H1 (cell line): Measurements from ENCODE around the gene OR2AP1. TPM values are rescaled to one million over a fixed set of nuclear protein-coding genes. Genes with fewer than 3 reads are reported as not detected.

Experiments used
- CTCF ChIA-PET: fragments of 300-600 bp; sonication (Branson Sonifier 250); formaldehyde crosslinking; loops from one replicate; lab custom pipeline; 2021; ENCODE audit not compliant: partially characterized antibody; lab: Charles Lee
- POLR2A ChIA-PET: fragments of 300-600 bp; sonication (Branson Sonifier 250); formaldehyde crosslinking; loops from one replicate; lab custom pipeline; 2021; ENCODE audit warnings: inconsistent platforms; ENCODE audit not compliant: partially characterized antibody; lab: Charles Lee
- DNase-seq, 2 experiments: peaks; one replicate each; pipeline versions ENCODE4 v3.0.0 to v3.0.0-alpha.2; 2010 to 2022; ENCODE audit warnings: low spot score in 2 of 2, low read depth in 1 of 2, mixed read lengths in 1 of 2
- FAIRE-seq: peaks from 2 replicates; lab custom pipeline; 2011; peaks lifted over from hg19 to GRCh38; lab: Jason Lieb, UNC
- H2AFZ ChIP-seq: 2 replicates; pipeline ENCODE4 v1.8.1; 2012; ENCODE audit warnings: low read length, inconsistent platforms
- H2AK5ac ChIP-seq: 2 replicates; pipeline ENCODE4 v1.6.1; 2013; ENCODE audit warnings: low read depth, low read length
- H2BK120ac ChIP-seq: replicated peaks from 2 replicates; pipeline ENCODE3; 2013; ENCODE audit warnings: low read depth, low read length, inconsistent platforms
- H2BK12ac ChIP-seq: 2 replicates; pipeline ENCODE4 v1.6.1; 2013; ENCODE audit warnings: low read depth, low read length
- H2BK15ac ChIP-seq: 2 replicates; pipeline ENCODE4 v1.6.1; 2013; ENCODE audit warnings: low read length
- H2BK20ac ChIP-seq: 2 replicates; pipeline ENCODE4 v1.6.1; 2013; ENCODE audit warnings: low read length
- H2BK5ac ChIP-seq: 2 replicates; pipeline ENCODE4 v1.6.1; 2013; ENCODE audit warnings: low read depth, low read length
- H3K14ac ChIP-seq: 2 replicates; pipeline ENCODE4 v1.6.1; 2013; ENCODE audit warnings: inconsistent platforms; ENCODE audit not compliant: insufficient read length
- H3K18ac ChIP-seq: 2 replicates; pipeline ENCODE4 v1.6.1; 2013; ENCODE audit warnings: low read length; ENCODE audit errors: extremely low read depth
- H3K23ac ChIP-seq: 2 replicates; pipeline ENCODE4 v1.6.1; 2013; ENCODE audit warnings: inconsistent platforms; ENCODE audit not compliant: insufficient read length
- H3K23me2 ChIP-seq: 2 replicates; pipeline ENCODE4 v1.6.1; 2013; ENCODE audit warnings: low read depth, low read length
- H3K27ac ChIP-seq: 2 replicates; pipeline ENCODE4 v1.6.1; 2011; ENCODE audit warnings: low read depth, low read length, inconsistent platforms
- H3K27me3 ChIP-seq, 4 experiments: replicated peaks in 1 of 4; 1 replicate in 1 of 4; 2 replicates in 3 of 4; pipeline versions ENCODE4 v1.6.1 to v1.8.1; 2011 to 2013; ENCODE audit warnings: low read length in 3 of 4, mild to moderate bottlenecking in 3 of 4, inconsistent platforms in 2 of 4, mixed read lengths in 2 of 4, moderate library complexity in 1 of 4; ENCODE audit not compliant: control insufficient read depth in 3 of 4, insufficient read depth in 3 of 4; ENCODE audit errors: extremely low read depth in 1 of 4
- H3K36me3 ChIP-seq, 4 experiments: 2 replicates each; pipeline versions ENCODE4 v1.6.1 to v1.8.1; 2011 to 2013; ENCODE audit warnings: mild to moderate bottlenecking in 4 of 4, low read length in 3 of 4, moderate library complexity in 2 of 4, control low read depth in 1 of 4, inconsistent platforms in 1 of 4; ENCODE audit not compliant: insufficient read depth in 4 of 4, control insufficient read depth in 2 of 4
- H3K4ac ChIP-seq: replicated peaks from 2 replicates; pipeline ENCODE3; 2013; ENCODE audit warnings: low read length, low read depth, mixed read lengths, inconsistent platforms; ENCODE audit not compliant: insufficient read length
- H3K4me1 ChIP-seq, 4 experiments: replicated peaks in 1 of 4; 1 replicate in 1 of 4; 2 replicates in 3 of 4; pipeline versions ENCODE4 v1.6.1 to v1.8.1; 2011 to 2013; ENCODE audit warnings: low read length in 3 of 4, inconsistent platforms in 2 of 4, mixed read lengths in 1 of 4; ENCODE audit not compliant: insufficient read depth in 4 of 4, control insufficient read depth in 3 of 4
- H3K4me2 ChIP-seq, 2 experiments: 2 replicates each; pipeline versions ENCODE4 v1.6.1 to v1.8.1; 2011 to 2013; ENCODE audit warnings: low read depth in 2 of 2, low read length in 2 of 2, control low read depth in 1 of 2, inconsistent platforms in 1 of 2, mild to moderate bottlenecking in 1 of 2; ENCODE audit not compliant: insufficient read depth in 1 of 2
- H3K4me3 ChIP-seq, 4 experiments: fragments of 200-600, 300-600 bp in 1 of 4; sonication (generic), shearing (Covaris generic), sonication (Bioruptor Twin) in 1 of 4; 2 replicates each; pipeline versions ENCODE4 v1.5.1 to v1.8.1; 2011 to 2016; ENCODE audit warnings: low read length in 4 of 4, low read depth in 3 of 4, control low read depth in 2 of 4, inconsistent platforms in 2 of 4, mild to moderate bottlenecking in 2 of 4, mixed read lengths in 1 of 4, moderate library complexity in 1 of 4; ENCODE audit not compliant: insufficient read depth in 2 of 4; ENCODE audit errors: extremely low read depth in 1 of 4
- H3K56ac ChIP-seq: replicated peaks from 2 replicates; pipeline ENCODE3; 2013; ENCODE audit warnings: low read depth, mild to moderate bottlenecking, mixed read lengths, low read length, inconsistent platforms; ENCODE audit not compliant: insufficient read length
- H3K79me1 ChIP-seq: 2 replicates; pipeline ENCODE4 v1.6.1; 2013; ENCODE audit warnings: low read depth, low read length, control low read depth
- H3K79me2 ChIP-seq, 2 experiments: 2 replicates each; pipeline versions ENCODE4 v1.6.1 to v1.8.1; 2012 to 2013; ENCODE audit warnings: low read length in 2 of 2, mild to moderate bottlenecking in 2 of 2, inconsistent platforms in 1 of 2; ENCODE audit not compliant: insufficient read depth in 2 of 2, control insufficient read depth in 1 of 2
- H3K9ac ChIP-seq, 4 experiments: replicated peaks in 1 of 4; 1 replicate in 1 of 4; 2 replicates in 3 of 4; pipeline versions ENCODE4 v1.6.1 to v1.8.1; 2011 to 2013; ENCODE audit warnings: low read depth in 3 of 4, low read length in 3 of 4, control low read depth in 2 of 4, mild to moderate bottlenecking in 2 of 4, moderate library complexity in 2 of 4, inconsistent platforms in 1 of 4; ENCODE audit errors: extremely low read depth in 1 of 4
- H3K9me3 ChIP-seq, 2 experiments: 2 replicates each; pipeline versions ENCODE4 v1.6.1 to v1.8.1; 2012 to 2013; ENCODE audit warnings: mild to moderate bottlenecking in 2 of 2, moderate library complexity in 2 of 2, control low read depth in 1 of 2, inconsistent platforms in 1 of 2, low read depth in 1 of 2, low read length in 1 of 2, mixed read lengths in 1 of 2; ENCODE audit not compliant: insufficient read depth in 2 of 2
- H4K20me1 ChIP-seq, 2 experiments: replicated peaks in 1 of 2; 2 replicates each; pipeline versions ENCODE3 to v1.8.1; 2011 to 2013; ENCODE audit warnings: inconsistent platforms in 2 of 2, low read length in 2 of 2, mild to moderate bottlenecking in 1 of 2; ENCODE audit not compliant: insufficient read depth in 2 of 2, control insufficient read depth in 1 of 2
- H4K5ac ChIP-seq: 2 replicates; pipeline ENCODE4 v1.6.1; 2013; ENCODE audit warnings: low read length, low read depth, mixed read lengths, inconsistent platforms; ENCODE audit not compliant: insufficient read length
- H4K8ac ChIP-seq: 2 replicates; pipeline ENCODE4 v1.8.0; 2013; ENCODE audit warnings: mild to moderate bottlenecking, moderate library complexity, low read length, inconsistent platforms; ENCODE audit not compliant: insufficient read depth; ENCODE audit errors: extremely low read depth
- H4K91ac ChIP-seq: replicated peaks from 2 replicates; pipeline ENCODE3; 2013; ENCODE audit warnings: low read length, mixed read lengths, inconsistent platforms; ENCODE audit not compliant: insufficient read length
- BCL11A ChIP-seq, 2 experiments: IDR thresholded peaks; one replicate each; pipeline ENCODE4 v1.6.1; 2011; ENCODE audit warnings: low read depth in 2 of 2, low read length in 2 of 2, mild to moderate bottlenecking in 2 of 2
- WGBS, 2 experiments: shearing (Covaris generic) in 1 of 2; methylation state at CpG; one replicate each; pipeline versions ENCODE4 v1.1.6 to v1.1.7; 2013 to 2015; ENCODE audit warnings: low lambda C conversion rate in 2 of 2, mixed read lengths in 2 of 2, inconsistent platforms in 1 of 2, low coverage in 1 of 2, missing lambda C conversion rate in 1 of 2; ENCODE audit not compliant: insufficient replicate concordance in 2 of 2, insufficient coverage in 1 of 2, insufficient read length in 1 of 2; ENCODE audit errors: extremely low coverage in 1 of 2, missing lambda C conversion rate in 1 of 2; 5-methylcytosine and 5-hydroxymethylcytosine counted together
- polyA plus RNA-seq, 7 experiments: library from polyadenylated mRNA; depleted of rRNA in 3 of 7; stranded (reverse) in 5 of 7; unstranded in 2 of 7; fragments of >200 nt in 5 of 7; fragments of 200-250 nt in 2 of 7; gene quantifications; 1 replicate in 5 of 7; 2 replicates in 1 of 7; 4 replicates in 1 of 7; pipeline versions ENCODE4 v1.2.1 to v1.2.3, GENCODE V29; 2011 to 2013; ENCODE audit warnings: missing spikeins in 2 of 7, mixed read lengths in 2 of 7
- total RNA-seq: library from RNA; stranded (reverse); fragmentation: NEBNext Ultra II Directional; extraction: Animal tissue kit (Norgen Biotek cat#: 25700); gene quantifications from 2 replicates; pipeline ENCODE4 v1.2.1, GENCODE V29; 2021

OR2AP1 gene
- total and polyA plus RNA-seq, 2 of the 8 experiments (the other 6 are each of a cell fraction or from before 2014, with no cell fraction given): not detected

- Histone ChIP-seq H3K4me3 (no peak overlapping the region), H3K23ac (no peak overlapping the region), H2BK15ac (no peak overlapping the region), H4K91ac (no peak overlapping the region), H3K14ac (no peak overlapping the region), H2BK5ac (no peak overlapping the region), H3K79me1 (no peaks in the 10 kb centered on the region), H3K27ac (no peak overlapping the region), H3K23me2 (no peaks in the 10 kb centered on the region), H3K36me3 (no peaks in the 10 kb centered on the region), H2AK5ac (no peak overlapping the region), H2BK20ac (no peak overlapping the region), H3K56ac (no peak overlapping the region), H4K5ac (no peak overlapping the region), H3K4ac (no peak overlapping the region), H3K18ac (no peak overlapping the region), H2AFZ (no peak overlapping the region), H4K20me1 (no peaks in the 10 kb centered on the region), H3K4me1 (no peaks in the 10 kb centered on the region), H3K9ac (no peak overlapping the region), H4K8ac (no peak overlapping the region), H3K27me3 (no peaks in the 10 kb centered on the region), H2BK12ac (no peak overlapping the region), H3K4me2 (no peak overlapping the region), H3K9me3 (peaks cover 0 to 5% of the 10 kb centered on the region in 2 experiments; a peak in 1 of 4 replicates), H3K79me2 (no peaks in the 10 kb centered on the region), H2BK120ac (no peak overlapping the region)
- no peak for FAIRE-seq
- DNase-seq: no peak
- POLR2A ChIA-PET: no interaction called here
- CTCF ChIA-PET: no interaction called here
- WGBS, 2 experiments: 88% methylated on average over 2 of the region's 2 CpGs; no CpG with 5 or more reads in 1 of the 2 experiments
- TF ChIP-seq BCL11A (IDR thresholded peaks at IDR 0.05; ENCODE audit: low read depth in 2 of 2, low read length in 2 of 2): no peak
Measured at GRCh38 chr12:55585817-55586216, 13.5 kb downstream of the OR2AP1 start.
